Psoas muscle (tissue), 8 donors: Measurements from ENCODE around the gene SUOX. TPM values are rescaled to one million over a fixed set of nuclear protein-coding genes. Genes with fewer than 3 reads are reported as not detected.
A peak's percentile ranks its signal among the peaks of the same experiment; 100 is the strongest.

Source experiments
- ATAC-seq, 4 donors: fragments of 200-7000 bp; cut with Tn5 transposase; one replicate each; pipeline ENCODE4 v1.9.1; 2020; ENCODE audit warnings: moderate library complexity in 3 of 4, mild to moderate bottlenecking in 2 of 4
- DNase-seq, 2 donors: peaks; one replicate each; pipeline ENCODE4 v3.0.0-alpha.2; 2020
- H3K27ac ChIP-seq: fragments of 200-600 bp; one replicate; pipeline ENCODE4 v1.8.0; 2022
- H3K27me3 ChIP-seq, 3 donors: fragments of 200-600 bp in 1 of 3; one replicate each; pipeline versions ENCODE4 v1.6.1 to v1.8.0; 2013 to 2022; ENCODE audit warnings: low read length in 2 of 3, mild to moderate bottlenecking in 2 of 3, moderate library complexity in 1 of 3; ENCODE audit not compliant: insufficient read depth in 3 of 3
- H3K36me3 ChIP-seq, 2 donors: fragments of 200-600 bp in 1 of 2; one replicate each; pipeline versions ENCODE4 v1.6.1 to v1.8.0; 2013 to 2022; ENCODE audit warnings: low read depth in 1 of 2, mild to moderate bottlenecking in 1 of 2, moderate library complexity in 1 of 2; ENCODE audit not compliant: insufficient read depth in 1 of 2
- H3K4me1 ChIP-seq: fragments of 200-600 bp; one replicate; pipeline ENCODE4 v1.8.0; 2022
- H3K4me3 ChIP-seq: fragments of 200-600 bp; one replicate; pipeline ENCODE4 v1.8.0; 2022; ENCODE audit warnings: mild to moderate bottlenecking
- H3K9me3 ChIP-seq: fragments of 200-600 bp; one replicate; pipeline ENCODE4 v1.8.0; 2022
- WGBS, 3 donors: extraction: QIAGEN DNeasy Blood & Tissue Kit; methylation state at CpG; one replicate each; pipeline versions ENCODE4 v1.1.6 to v1.1.7; 2013; 5-methylcytosine and 5-hydroxymethylcytosine counted together
- intact Hi-C, 2 donors: fragments of 100-400 bp; cut with DNase I; formaldehyde crosslinking; loops; one replicate each; pipeline versions ENCODE4 v1.11.0 to v1.14.2; 2022
- polyA plus RNA-seq, 3 donors: library from polyadenylated mRNA; stranded (reverse); fragments of 200-250 nt; gene quantifications; one replicate each; pipeline ENCODE4 v1.2.3, GENCODE V29; 2013
- total RNA-seq, 4 donors: library from RNA; stranded (reverse); fragmentation: NEBNext Ultra II Directional in 2 of 4; extraction: Animal tissue kit (Norgen Biotek cat#: 25700) in 2 of 4; gene quantifications; one replicate each; pipeline versions ENCODE4 v1.2.1 to v1.2.4, GENCODE V29; 2021 to 2023
- TF ChIP-seq, protein P1 (sequence below): fragments of 200-600 bp; IDR thresholded peaks from one replicate; pipeline ENCODE4 v1.8.0; 2022; ENCODE audit warnings: antibody characterized with exemption
- donor health status: healthy with polysubstance abuse.
- donor health status: DM: no; HTN: no; CAD: no; lungs with moderate emphysema.
- donor health status: Bipolar disorder and iron deficiency.
- donor health status: healthy.
- donor health status: DM: yes; HTN: yes; CAD: no.
- donor health status: DM: no; HTN: no; CAD: no.
- donor health status: DM: no; HTN: no; CAD: no.
- donor health status: DM: yes; HTN: yes; CAD: no.

The SUOX gene
- total and polyA plus RNA-seq, 7 donors: 12.1 to 25.5 (median 15.5) TPM

DNA sequence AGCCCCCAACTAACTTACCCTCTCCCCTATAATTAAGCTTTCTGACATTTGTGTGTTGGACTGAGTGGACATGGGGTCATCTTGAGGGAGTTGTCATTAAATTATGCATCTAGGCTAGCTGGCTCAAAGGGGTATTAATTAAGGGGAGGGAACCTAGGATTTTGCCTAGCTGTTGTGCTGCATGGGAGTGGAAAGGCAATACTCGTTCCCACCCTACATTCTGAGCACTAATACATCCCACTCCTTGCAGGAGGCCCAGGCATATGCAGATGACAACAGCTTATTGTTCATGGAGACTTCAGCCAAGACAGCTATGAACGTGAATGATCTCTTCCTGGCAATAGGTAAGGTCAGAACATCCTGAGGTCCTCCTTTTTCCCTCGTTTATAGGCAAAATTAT, 6.0 kb upstream of the SUOX start:
- Histone ChIP-seq H3K9me3 (no peaks in the 10 kb centered on the region), H3K4me3 (no peak overlapping the region), H3K27ac (no peak overlapping the region), H3K36me3 (peaks cover 13 to 94% of the 10 kb centered on the region in 2 donors), H3K4me1 (no peaks in the 10 kb centered on the region), H3K27me3 (no peaks in the 10 kb centered on the region)
- TF ChIP-seq, protein P1, sequence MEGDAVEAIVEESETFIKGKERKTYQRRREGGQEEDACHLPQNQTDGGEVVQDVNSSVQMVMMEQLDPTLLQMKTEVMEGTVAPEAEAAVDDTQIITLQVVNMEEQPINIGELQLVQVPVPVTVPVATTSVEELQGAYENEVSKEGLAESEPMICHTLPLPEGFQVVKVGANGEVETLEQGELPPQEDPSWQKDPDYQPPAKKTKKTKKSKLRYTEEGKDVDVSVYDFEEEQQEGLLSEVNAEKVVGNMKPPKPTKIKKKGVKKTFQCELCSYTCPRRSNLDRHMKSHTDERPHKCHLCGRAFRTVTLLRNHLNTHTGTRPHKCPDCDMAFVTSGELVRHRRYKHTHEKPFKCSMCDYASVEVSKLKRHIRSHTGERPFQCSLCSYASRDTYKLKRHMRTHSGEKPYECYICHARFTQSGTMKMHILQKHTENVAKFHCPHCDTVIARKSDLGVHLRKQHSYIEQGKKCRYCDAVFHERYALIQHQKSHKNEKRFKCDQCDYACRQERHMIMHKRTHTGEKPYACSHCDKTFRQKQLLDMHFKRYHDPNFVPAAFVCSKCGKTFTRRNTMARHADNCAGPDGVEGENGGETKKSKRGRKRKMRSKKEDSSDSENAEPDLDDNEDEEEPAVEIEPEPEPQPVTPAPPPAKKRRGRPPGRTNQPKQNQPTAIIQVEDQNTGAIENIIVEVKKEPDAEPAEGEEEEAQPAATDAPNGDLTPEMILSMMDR: no peak
- no peak for DNase-seq
- intact Hi-C loops: loop anchor here in 1 of 2 donors (10.0 kb wide), 1 partner anchor 114 kb away; the partner anchor contains the start of gene PA2G4
- ATAC-seq: no peak
- 82 to 88% (median 87%) methylated on average over 3 of the region's 3 CpGs for WGBS, 3 donors

DNA sequence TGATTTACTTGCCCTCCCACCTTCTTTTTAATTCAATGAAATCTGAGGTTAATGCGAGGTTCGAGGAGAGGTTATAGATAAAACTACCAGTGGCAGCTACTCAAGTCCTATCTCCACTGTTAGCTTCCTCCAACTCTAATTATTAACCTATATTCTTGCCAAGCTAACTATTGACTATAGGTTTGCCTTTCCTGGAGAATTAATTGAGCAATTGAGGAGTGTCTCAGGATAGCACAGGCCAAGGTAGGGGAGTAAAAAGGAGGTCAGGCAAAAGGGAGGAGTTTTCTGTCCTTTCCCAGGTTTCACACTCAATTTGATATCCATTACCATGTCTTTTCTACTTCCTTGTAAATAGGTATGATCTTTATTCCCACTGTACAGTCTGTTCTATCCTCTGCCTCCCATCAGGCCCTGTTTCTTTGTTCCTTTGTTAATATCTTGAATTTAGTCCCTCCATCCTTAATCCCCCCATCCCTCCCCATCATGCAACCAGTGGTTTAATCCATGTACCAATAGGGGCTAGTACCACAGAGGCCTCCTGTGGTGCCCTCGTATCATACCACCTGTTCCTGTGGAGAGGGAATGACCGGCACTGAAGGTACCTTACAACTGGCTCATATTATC, 3.7 kb upstream of the SUOX start:
- H3K27ac ChIP-seq: no peak overlapping the region
- intact Hi-C loops: loop anchor here in 1 of 2 donors (10.0 kb wide), 1 partner anchor 111 kb away; the partner anchor contains the start of gene PA2G4

DNA sequence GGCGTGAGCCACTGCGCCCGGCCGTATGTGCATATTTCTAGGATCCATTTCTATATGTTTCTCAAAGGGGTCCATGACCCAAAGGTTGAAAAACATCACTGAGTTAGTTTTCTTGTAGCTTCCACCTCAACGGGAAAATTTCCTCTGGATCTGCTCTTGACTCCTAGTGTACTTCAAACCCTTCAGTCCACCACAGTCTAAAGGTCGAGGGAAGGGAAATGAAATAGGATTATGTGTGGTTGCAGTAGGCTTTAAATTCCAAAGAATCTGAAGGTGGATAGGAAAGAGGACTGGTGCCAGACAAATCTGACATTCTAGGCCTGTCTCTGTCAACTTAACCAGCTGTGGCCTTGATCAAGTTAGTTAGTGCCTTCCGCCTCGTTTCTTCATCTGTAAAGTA, 1.7 kb upstream of the SUOX start:
- ATAC-seq (no peak), DNase-seq (no peak)
- Histone ChIP-seq H3K27ac (no peak overlapping the region), H3K4me3 (no peak overlapping the region), H3K9me3 (no peaks in the 10 kb centered on the region), H3K4me1 (peaks cover 13% of the 10 kb centered on the region), H3K27me3 (no peaks in the 10 kb centered on the region), H3K36me3 (peaks cover 13 to 51% of the 10 kb centered on the region in 2 donors)
- whole genome bisulfite sequencing, 3 donors: 66 to 80% (median 77%) methylated on average over 8 of the region's 8 CpGs
- TF ChIP-seq, protein P1: no peak
- intact Hi-C loops: loop anchor here in 1 of 2 donors (5.0 to 10.0 kb wide), 2 partner anchors 42 to 109 kb away; partner anchors contain the start of gene PA2G4

More for the DNA sequence above, 3.7 kb upstream of the SUOX start:
- H3K36me3 ChIP-seq: peaks cover 13 to 72% of the 10 kb centered on the region in 2 donors
- no peak overlapping the region for H3K4me3 ChIP-seq
- ATAC-seq (no peak), DNase-seq (no peak)
- no peaks in the 10 kb centered on the region for H3K27me3 ChIP-seq
- WGBS, 3 donors: 73 to 81% (median 77%) methylated on average over 4 of the region's 4 CpGs
- peaks cover 9% of the 10 kb centered on the region for H3K4me1 ChIP-seq
- H3K9me3 ChIP-seq: no peaks in the 10 kb centered on the region
- TF ChIP-seq, protein P1: no peak

GRCh38 chr12:55996201-55996714, 818 bp upstream of the SUOX start:
- H3K4me3 ChIP-seq: peak overlapping the region; percentile 68
- TF ChIP-seq, protein P1: peak; percentile 79
- no peaks in the 10 kb centered on the region for H3K27me3 ChIP-seq
- peaks cover 9 to 42% of the 10 kb centered on the region in 2 donors for H3K36me3 ChIP-seq
- intact Hi-C loops: loop anchor here (2.0 to 10.0 kb wide), 3 partner anchors 41 to 109 kb away; partner anchors contain the start of genes PA2G4 (in 1 of the 2) and RPS26 (in 1 of the 2)
- DNase-seq (peak; percentile 46 to 65), ATAC-seq (peak; percentile 43 to 75 (median 56))
- 21 to 27% (median 21%) methylated on average over 14 of the region's 14 CpGs for WGBS, 3 donors
- peaks cover 17% of the 10 kb centered on the region for H3K4me1 ChIP-seq
- H3K27ac ChIP-seq: peak overlapping the region; percentile 84
- no peaks in the 10 kb centered on the region for H3K9me3 ChIP-seq
